ENCODE data around the gene CXCR6.
A peak's percentile ranks its signal among the peaks of the same experiment; 100 is the strongest.

CXCR6 gene

GRCh38 chr3:45972534-45973402 is 29.5 kb downstream of the CXCR6 start:
- DNase-seq = no peak

GRCh38 chr3:45974686-45975085 is 31.4 kb downstream of the CXCR6 start:
- DNase-seq = no peak

GRCh38 chr3:45975686-45976085 is 32.4 kb downstream of the CXCR6 start:
- no peak for DNase-seq

- DNase-seq = no peak
Observed at GRCh38 chr3:45976191-45977091, 33.2 kb downstream of the CXCR6 start.

GRCh38 chr3:45978006-45978761 is 34.9 kb downstream of the CXCR6 start:
- DNase-seq = peak in 2 of 4 experiments; percentile 10 to 16

GRCh38 chr3:45979378-45979777 is 36.1 kb downstream of the CXCR6 start:
- DNase-seq = no peak

- DNase-seq = peak in 1 of 4 experiments; percentile 11
Observed at GRCh38 chr3:45980229-45980813, 37.1 kb downstream of the CXCR6 start.

- DNase-seq = no peak
Observed at GRCh38 chr3:45980819-45981218, 37.6 kb downstream of the CXCR6 start.

GRCh38 chr3:45981346-45982074 is 38.2 kb downstream of the CXCR6 start:
- no peak for DNase-seq

- DNase-seq = no peak
Observed at GRCh38 chr3:45983770-45984169, 40.5 kb downstream of the CXCR6 start.

- DNase-seq = no peak
Observed at GRCh38 chr3:45984331-45985312, 41.4 kb downstream of the CXCR6 start.

- DNase-seq = no peak
Observed at GRCh38 chr3:45985532-45986302, 42.5 kb downstream of the CXCR6 start.

- no peak for DNase-seq
Observed at GRCh38 chr3:45986303-45986982, 43.2 kb downstream of the CXCR6 start.

GRCh38 chr3:45987368-45988291 is 44.4 kb downstream of the CXCR6 start:
- DNase-seq = no peak

GRCh38 chr3:45988362-45988761 is 45.1 kb downstream of the CXCR6 start:
- no peak for DNase-seq

- no peak for DNase-seq
Observed at GRCh38 chr3:45988804-45989203, 45.5 kb downstream of the CXCR6 start.

GRCh38 chr3:45990181-45990580 is 46.9 kb downstream of the CXCR6 start:
- no peak for DNase-seq

GRCh38 chr3:45991341-45991740 is 48.1 kb downstream of the CXCR6 start:
- no peak for DNase-seq

Data from activated CD4-positive, CD25-positive, alpha-beta regulatory T cell (primary cell).